GM21723 (cell line): Measurements from ENCODE around the gene RNF4.

Source experiments
- ATAC-seq: cut with Tn5 transposase; IDR thresholded peaks from one replicate; pipeline ENCODE4 v1.9.1; 2021; ENCODE audit warnings: mild to moderate bottlenecking, moderate library complexity; ENCODE audit not compliant: unreplicated experiment

RNF4 gene

DNA sequence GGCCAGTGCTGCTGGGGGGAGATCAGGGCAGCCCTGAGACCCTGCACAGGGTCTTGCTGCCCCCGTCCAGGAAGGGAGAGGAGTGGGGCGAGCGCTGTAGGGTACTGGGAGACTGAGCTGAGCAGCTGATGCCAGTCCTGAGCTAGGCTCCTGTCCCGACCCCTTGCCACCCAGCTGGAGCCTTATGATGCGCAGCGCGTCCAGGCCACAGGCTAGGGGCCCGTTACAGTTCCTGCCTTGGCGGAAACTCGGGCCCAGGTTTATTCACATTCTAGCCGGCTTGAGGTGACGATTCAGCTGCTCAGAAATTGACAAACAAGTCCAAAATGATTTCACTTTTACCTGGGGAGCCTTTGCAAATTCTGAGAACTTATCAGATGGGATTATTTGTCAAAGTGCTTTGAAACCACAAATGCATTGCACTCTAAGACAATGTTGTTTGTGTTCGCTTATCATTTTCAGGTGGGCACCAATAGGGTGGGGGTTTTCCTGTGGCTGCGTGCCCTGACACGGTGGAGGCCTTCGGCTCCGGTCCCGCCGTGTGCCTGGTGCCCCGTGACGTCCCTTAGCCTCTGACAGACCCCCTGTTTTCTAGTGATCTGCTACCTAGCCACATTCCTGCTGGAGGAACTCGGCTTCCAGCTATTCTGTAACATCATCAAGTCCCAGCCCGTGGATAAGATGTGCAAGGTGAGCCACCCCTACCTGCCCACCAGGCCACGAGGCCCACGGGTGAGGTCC lies 31.3 kb upstream of the RNF4 start:
- no peak for ATAC-seq

DNA sequence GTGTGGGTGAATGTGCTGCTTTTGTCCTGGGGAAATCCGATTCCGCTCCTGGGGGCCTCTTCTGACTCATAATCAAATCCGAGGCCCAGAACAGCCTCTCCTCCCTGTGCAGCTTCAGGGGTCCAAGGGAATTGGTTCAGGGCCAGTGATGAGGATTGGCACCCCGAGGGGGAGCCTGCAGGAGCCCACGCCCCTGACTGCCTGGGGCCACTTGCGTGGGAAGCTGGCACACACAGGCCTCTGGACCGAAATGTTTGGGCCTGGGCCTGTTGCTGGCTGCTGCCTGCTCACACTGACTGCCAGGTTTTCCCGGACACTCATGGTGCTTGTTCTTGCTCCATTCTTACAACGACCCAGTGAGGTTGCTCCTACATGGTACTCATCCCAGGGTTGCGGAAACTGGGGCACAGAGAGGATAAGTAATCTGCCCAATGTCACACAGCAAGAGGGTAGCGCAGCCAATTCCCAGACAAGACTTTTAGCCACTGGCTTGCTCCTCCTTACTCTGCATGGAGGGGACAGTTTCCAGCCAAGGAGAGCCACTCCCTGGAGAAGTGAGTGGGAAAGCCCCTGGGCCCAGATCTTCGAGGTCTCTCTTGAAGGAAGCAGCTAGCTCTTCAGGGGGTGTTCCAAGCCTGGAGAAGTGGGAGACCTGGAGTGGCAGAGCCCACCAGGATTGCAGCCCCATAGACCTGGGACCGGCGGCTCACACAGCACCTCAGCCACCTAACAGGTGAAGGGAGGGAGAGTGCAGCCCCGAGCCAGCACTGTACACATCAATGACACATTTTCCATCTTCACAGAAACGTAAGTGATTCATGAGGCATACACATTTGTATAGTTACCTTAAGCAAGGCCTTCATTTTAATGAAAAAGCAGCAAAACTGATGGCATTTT lies 29.8 kb upstream of the RNF4 start:
- ATAC-seq, result no peak

DNA sequence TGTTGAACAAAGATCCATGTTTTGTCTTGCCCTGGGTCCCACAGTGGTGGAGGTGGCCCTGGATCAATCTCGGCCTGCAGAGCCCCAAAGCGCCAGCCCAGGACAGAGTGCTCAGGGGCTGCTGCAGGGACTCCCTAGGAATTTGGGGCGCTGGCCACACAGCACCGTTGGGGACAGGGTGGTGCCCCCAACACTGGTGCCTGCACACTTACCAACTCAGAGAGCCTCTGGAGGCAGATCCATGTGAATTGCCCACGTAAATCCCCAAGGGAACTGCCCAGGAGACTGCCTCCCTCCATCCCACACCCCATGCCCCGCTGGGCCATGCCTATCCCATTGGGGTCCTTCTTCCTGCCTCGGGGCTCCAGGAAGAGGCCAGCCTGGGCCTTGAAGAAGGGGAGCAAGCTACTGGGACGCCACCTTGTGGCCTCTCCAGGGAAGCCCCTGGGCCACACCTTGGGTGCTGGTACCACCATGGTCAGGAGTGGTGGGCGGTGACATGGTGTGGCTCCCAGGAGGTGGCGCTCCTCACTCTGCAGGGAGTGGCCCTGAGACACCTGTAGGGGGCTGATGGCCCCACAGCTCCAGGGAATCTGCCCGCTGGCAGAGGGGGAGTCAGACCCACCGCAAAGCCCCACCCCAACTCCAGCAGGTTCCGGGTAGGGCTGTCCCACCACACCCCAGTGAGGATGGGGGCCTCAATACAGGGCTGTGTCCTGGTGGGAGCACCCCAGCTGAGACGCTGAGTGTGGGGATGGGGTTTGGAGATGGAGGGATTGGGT lies 27.3 kb upstream of the RNF4 start:
- peak; percentile 82 for ATAC-seq

DNA sequence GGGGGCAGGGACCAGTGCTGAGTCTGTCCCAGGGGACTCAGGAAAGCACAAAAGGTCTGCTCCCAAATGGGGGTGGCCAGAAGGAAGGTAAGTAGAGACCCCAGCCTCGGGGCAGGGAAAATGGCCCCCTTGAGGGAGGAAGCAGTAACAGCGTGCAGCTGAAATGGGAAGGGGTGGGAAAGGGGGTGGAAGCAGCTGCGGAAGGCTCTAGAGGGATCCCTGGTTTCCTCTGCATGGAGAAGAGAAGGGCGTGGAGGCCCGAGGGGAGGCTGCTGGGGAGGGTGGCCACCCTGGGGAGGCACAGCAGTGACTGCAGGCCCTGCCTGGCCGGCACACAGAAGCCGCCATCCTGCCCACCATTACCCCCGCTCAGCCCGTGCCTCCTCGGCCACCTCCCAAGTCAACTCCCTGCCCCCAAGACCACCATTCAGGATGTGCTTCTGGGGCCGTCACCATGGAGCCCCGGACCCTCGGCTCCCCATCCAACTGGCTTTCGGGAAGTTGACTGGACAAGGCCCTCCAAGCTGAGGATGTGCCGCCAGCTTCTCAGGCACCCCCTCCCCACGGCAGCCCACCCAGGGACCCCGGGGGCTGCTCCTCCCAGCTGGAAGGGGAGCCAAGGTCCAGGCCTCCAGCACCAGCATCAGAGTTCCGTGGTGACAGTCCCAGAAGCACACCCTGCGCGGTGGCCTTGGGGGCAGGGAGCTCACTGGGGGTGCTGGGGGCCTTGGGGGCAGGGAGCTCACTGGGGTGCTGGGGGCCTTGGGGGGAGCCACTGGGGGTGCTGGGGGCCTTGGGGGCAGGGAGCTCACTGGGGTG lies 26.5 kb upstream of the RNF4 start:
- no peak for ATAC-seq

DNA sequence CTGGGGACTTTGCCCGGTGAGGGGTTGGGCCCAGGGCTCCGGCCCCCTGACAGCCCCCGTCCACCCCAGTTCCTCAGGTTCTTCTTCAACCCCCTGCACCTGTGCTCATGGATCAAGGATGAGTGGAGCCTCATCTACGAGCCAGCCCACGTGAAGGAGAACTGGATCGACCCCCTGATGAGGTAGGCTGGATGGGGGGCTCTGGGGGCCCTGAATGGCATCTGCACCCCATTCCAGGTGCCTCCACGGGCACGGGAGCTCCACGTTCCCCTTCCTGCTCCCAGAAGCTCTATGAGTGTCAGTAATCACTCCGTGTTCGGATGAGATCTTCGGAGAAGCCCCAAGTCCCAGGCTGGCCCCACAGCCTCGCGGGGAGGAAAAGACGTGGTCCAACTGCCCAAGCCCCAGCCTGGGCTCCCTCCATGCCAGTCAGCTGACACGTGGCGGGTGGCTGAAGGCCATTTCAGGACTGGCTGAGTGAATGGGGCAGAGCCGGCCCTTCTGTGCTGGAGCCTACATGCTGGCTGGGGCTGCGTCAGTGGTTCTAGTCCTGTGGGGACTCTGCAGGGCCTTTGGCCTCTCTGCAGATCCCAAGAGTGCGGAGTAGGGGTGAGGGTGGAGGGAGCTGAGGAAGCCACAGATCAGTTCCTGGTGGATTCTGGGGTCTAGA lies 25.7 kb upstream of the RNF4 start:
- no peak for ATAC-seq

DNA sequence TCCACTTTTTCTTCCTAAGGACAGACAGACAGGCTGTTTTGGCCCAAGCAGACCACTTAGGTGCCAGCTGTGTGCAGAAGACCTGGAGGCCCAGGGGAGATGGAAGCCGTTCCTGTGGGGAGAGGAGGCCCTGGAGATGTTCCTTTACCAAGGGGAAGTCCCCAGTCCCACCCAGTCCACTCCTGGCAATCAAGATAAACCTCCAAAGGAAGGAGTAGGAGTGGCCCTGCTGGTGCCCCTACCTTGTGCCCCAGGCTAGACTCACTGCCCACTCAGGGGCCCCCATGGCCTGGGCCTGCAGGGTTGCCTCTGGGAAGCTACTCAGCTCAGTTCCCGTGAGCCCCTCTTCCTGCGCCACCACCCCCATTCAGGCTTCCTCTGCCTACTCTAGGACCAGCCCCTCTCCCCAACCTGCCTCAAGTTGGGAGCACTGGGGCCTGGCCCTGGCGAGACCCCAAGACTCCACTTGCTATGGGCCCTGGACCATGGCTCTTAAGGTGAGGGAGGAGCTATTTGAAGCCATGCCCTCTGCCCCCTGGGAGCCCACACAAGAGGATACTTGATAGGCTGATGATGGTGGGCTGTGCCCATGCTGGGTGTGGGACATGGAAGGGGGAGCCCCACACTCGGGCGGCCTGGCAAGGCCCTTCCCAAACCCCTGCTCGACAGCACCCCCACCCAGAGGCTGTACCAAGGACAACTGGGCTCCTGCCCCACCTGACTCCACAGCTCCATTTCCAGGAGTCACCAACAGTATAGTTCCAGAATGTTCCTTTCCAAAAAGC lies 24.8 kb upstream of the RNF4 start:
- ATAC-seq, result no peak

DNA sequence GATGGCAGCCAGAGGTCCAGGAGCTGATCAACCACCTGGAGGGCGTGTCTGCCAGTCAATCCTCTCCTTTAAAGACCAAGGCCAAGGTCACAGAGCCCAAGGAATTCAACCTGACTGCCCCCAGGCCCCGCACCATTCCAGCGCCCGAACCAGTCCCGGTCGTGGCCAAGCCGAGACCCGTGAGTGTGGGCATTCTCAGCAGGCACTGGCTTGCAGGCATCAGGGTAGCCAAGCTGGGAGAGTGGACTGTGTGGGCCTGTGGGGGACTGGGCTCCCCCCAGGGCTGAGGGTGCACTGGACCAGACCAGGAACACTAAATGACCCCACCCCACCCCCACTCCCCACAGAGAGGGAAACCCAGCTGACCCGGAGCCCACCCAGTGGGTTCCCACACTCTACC lies 23.8 kb upstream of the RNF4 start:
- ATAC-seq, result no peak

DNA sequence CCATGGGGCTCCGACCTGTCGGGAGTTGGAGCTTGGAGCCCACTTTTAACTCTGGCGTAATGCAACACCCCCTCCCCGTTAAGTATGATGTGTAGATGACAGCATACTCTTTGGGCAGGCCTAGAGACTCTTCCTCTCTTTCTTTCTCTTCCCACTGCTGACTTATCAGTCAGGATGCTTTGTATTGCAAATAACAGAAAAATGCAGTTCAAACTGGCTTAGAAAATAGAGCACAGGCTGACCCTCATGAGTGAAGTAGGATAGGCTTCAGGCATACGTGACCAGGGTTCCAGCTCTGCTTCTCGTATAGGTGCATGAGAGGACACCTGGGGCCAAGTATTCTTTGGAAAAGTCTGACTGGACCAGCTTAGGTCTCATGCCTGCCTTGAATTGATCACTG lies 23.3 kb upstream of the RNF4 start:
- no peak for ATAC-seq

DNA sequence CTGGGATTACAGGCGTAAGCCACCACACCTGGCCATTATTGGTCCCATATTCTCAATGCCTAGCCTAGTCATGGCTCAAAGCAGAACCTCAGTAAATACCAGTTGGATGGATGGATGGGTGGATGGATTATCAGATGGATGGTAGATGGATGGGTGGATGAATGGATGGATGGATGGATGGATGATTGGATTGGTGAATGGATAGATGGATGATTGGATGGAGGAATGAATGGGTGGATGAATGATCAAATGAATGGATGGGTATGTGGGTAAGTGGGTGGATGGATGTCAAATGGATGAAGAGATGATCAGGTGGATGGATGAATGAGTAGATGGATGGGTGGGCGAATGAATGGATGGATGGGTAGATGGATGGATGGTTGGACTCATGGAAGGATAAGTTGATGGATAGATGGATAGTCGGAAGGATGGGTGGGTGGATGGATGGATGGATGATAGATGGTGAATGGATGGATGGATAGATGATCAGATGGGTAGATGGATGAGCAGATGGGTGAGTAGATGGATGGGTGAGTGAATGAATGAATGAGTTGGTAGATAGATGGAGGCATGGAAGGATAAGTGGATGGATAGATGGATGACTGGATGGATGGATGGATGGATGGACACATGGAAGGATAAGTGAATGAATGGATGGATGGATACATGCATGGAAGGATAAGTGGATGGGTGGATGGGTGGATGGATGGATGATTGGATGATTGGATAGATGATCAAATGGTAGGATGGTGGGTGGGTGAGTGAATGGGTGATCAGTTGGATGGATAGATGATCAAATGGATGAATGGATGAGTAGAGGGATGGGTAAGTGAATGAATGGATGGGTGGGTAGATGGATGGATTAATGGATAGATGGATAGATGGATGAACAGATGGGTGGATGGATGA lies 22.0 kb upstream of the RNF4 start:
- ATAC-seq, result no peak

DNA sequence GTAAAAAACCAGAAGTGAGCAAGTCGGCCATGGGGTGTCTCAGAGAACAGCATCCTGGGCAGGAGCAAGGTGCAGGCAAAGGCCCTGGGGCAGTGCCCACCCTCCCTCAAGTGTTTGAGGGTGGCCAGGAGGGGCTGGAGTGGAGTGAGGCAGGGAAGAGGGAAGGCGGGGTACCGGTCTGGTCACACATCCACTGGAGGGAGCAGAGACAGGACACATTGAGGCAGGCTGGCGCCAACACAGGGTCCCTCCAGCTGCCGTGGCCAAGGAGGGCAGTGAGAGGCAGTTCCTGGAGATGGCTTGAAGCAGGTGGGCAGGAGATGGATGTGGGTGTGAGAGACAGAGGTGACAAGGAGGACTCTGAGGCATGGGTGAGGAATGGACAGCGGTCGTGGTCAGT lies 20.3 kb upstream of the RNF4 start:
- no peak for ATAC-seq

DNA sequence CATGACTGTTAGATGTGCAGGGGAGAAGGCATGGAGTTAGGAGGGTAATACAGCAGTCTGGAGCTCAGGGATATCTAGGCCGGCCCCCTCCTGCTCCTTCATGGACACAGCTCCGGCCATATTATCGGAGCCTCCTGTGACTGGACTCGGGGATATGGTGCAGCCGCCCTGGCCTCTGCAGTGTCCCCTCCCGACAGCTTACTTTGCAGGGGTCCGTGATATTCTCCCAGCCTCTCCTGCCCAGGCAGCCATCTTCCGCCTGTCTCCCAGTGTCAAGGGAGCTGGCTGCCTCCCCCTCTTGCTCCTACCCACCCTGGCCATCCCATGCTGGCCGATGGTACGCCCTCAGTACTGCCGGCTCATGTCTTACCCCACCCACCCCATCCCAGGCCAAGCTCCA lies 19.9 kb upstream of the RNF4 start:
- ATAC-seq, result no peak

DNA sequence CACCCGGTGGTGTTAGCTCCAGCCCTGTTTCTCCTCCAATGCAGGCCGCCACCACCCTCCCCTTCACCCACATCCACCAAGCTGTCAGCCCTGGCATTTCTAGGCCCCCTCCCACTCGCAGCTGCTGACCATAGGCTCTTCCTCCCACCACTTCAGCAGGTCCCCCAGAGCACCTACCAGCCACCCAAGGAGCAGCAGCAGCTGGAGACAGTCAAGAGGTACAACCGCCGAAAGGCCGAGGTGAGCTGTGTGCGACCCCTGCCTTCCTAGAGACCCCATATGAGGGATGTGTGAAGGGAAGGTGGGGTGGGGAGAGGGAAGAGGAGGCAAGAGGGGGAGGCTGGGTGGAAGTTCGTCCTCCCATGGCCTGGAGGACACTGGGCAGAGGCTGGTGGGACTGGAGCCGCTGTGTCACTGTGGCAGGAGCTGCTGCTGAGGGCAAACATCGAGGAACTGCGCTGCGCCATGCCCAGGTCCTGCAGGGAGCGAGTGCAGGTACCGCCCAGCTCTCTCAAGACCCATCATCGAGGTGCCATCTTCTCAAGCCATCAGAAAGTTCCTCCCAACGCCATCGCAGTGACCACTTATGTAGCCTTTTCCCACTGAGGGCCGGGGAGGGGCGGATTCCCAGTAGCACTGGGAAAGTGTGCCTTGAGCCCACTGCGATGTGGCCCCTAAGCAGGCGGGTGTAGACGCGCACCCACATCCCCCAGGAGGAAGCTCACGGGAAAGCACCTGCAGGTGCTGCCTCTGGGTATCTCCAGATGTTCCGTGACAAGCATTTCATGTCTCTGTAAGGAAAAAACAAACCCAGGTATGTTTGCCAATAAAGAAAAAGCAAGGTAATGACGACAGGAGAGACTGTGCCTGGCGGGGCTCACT lies 19.2 kb upstream of the RNF4 start:
- no peak for ATAC-seq

DNA sequence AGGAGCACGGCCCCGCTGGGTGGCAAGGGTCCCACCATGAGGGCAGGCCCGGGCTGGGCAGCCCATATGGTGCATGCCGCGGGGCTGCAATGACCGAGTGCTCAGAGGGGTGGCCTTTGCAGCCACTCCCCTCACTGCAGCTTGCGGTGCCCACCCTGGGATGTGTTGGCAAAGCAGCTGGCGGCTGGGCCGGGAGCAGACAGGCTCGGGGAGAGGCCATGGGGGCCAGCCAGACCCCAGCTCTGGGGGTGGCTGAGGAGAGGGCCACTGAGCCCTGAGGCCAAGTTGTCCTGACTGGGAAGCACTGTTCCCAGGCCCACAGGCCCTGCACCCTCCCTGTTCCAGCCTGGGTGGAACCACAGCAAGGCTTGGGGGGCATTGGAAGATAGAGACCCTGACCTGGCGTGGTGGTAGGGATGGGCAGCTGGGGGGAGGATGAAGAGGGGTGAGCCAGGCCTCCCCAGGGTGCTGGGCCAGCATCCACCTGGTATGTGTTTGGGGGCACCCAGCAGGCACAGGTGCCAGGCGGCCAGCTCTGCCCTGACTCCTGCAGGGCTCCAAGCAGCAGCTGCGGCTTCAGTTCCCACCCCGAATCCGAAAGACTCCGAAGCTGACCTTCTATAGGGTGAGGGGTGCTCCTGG lies 18.4 kb upstream of the RNF4 start:
- ATAC-seq, result no peak

DNA sequence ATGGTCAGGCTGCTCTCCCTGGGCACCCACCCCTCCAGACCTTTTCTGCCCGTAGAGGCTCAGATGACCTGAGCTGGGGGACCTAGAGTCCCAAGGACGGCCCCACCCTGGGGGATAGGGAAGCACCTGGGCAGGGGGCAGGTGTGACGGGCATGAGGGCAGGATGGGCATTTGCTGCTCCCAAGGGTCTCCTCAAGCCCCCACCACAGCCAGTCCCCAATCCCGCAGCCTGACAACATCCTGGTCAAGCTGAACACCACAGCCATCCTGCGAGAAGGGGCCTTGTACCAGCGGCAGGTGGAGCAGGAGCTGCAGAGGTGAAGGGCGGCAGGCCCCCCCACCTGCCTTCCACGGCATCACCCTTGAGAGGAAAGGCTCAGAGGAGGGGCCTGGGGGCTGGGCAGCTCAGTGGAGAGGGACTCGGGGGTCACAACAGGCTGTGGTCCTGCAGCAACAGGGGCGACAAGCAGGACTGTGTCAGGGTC lies 17.8 kb upstream of the RNF4 start:
- no peak for ATAC-seq

DNA sequence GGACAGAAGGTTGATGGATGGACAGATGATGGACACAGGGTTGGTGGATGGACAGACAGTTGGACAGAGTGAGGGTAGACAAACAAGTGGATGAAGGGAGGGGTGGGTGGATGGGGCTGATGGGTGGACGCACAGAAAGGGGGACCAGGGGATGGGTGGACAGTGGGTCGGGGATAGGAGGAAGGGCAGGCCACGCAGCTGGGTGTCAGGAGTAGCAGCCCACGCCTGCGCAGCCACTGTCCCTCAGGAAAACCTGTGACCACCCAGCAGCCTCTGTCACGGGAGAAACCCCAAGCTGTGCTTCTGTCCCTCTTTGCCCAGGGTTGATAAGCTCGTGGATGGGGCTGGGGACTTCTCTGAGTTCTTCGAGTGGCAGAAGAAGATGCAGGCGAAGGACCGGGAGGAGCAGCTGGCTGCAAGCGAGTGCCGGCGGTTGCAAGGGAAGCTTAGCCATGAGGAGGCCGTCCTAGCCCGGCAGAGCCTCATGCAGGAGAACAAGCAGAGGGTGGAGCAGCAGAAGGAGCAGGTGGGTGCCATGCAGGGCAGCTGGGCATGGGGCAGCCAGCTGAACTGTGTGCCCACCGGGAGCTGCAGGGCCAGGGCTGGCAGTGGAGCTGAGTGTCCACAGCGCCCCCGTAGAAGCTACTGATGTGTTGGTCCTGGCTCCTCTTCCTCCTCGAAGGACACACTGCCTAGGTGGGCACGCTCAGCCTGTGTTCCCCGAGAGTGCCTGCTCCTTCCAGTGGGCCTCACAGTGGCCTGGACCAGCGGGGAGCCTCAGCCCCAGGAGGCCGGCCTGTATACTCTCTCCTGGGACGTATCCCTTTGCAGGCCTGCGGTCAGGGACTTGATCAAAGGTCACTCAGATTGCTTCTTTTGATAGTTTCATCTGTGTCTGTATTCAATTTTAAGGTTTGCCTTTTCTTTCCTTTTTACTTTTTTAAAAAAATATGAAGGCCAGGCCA lies 16.8 kb upstream of the RNF4 start:
- no peak for ATAC-seq
